RWPE2 (cell line): ENCODE data around the gene SP6.

Experiments used
- ATAC-seq: fragments of 200-7000 bp; cut with Tn5 transposase; 3 replicates; pipeline ENCODE4 v1.9.1; 2021; ENCODE audit warnings: low read depth
- DNase-seq: peaks from one replicate; pipeline ENCODE4 v3.0.0-alpha.2; 2020; ENCODE audit warnings: low spot score
- H3K27ac ChIP-seq: fragments of 450-650 bp; 2 replicates; pipeline ENCODE4 v1.5.1; 2017; ENCODE audit warnings: mild to moderate bottlenecking; ENCODE audit not compliant: poor library complexity, severe bottlenecking
- H3K27me3 ChIP-seq: fragments of 250-450 bp; sonication (Bioruptor Pico); 2 replicates; pipeline ENCODE4 v1.5.1; 2021; ENCODE audit warnings: mild to moderate bottlenecking, moderate library complexity; ENCODE audit not compliant: insufficient read depth, poor library complexity, severe bottlenecking
- H3K36me3 ChIP-seq: fragments of 250-450 bp; sonication (Bioruptor Pico); 2 replicates; pipeline ENCODE4 v1.5.1; 2020; ENCODE audit warnings: low read depth, mild to moderate bottlenecking, moderate library complexity
- H3K4me1 ChIP-seq: fragments of 250-450 bp; sonication (Bioruptor Pico); 2 replicates; pipeline ENCODE4 v1.5.1; 2021; ENCODE audit warnings: mild to moderate bottlenecking, moderate library complexity; ENCODE audit not compliant: insufficient read depth, poor library complexity, severe bottlenecking
- H3K4me3 ChIP-seq: fragments of 250-450 bp; sonication (Bioruptor Pico); 2 replicates; pipeline ENCODE4 v1.5.1; 2021; ENCODE audit warnings: mild to moderate bottlenecking, moderate library complexity; ENCODE audit not compliant: severe bottlenecking
- H3K9me3 ChIP-seq: fragments of 250-450 bp; sonication (Bioruptor Pico); 2 replicates; pipeline ENCODE4 v1.5.1; 2021; ENCODE audit warnings: mild to moderate bottlenecking, moderate library complexity; ENCODE audit not compliant: severe bottlenecking
- TF ChIP-seq, protein P1 (sequence below): fragments of 450-650 bp; IDR thresholded peaks from one replicate; pipeline ENCODE4 v1.5.1; 2017; ENCODE audit warnings: mild to moderate bottlenecking, moderate library complexity; ENCODE audit not compliant: poor library complexity, severe bottlenecking

Gene SP6

DNA sequence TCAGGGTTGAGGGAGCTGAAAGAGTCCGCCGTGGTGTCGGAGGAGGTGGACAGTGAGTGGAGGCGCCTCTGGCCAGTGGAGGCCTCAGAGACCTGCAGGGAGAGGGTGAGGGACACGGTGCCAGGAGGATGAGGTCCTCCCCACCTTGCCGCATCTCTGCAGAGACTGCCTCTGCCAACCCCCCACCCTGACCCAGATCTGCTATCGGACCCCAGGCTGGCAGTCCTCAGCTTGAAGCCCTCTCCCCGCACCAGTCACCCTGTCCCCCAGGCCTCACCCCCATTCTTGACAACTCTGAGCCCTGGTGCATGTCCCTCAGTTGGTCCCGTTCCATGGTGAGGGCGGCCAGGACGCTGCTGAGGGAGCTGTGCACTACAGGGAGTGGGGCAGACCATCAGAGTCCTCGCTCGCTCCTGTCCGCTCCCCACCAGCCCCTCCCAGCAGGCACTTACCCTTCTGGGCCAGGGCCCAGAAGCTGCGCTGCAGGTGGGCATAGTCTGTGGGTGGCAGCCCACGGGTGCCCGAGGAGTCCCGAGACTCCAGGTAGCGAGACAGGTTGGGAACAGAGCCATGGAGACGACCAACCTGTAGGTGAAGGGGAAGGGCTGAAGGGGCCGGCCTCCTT lies 34.7 kb downstream of the SP6 start:
- H3K27me3 ChIP-seq, result no peaks in the 10 kb centered on the region
- no peak for ATAC-seq
- no peaks in the 10 kb centered on the region for H3K9me3 ChIP-seq
- peaks cover 5% of the 10 kb centered on the region for H3K4me1 ChIP-seq
- H3K36me3 ChIP-seq, result peaks cover 21% of the 10 kb centered on the region
- TF ChIP-seq, protein P1, sequence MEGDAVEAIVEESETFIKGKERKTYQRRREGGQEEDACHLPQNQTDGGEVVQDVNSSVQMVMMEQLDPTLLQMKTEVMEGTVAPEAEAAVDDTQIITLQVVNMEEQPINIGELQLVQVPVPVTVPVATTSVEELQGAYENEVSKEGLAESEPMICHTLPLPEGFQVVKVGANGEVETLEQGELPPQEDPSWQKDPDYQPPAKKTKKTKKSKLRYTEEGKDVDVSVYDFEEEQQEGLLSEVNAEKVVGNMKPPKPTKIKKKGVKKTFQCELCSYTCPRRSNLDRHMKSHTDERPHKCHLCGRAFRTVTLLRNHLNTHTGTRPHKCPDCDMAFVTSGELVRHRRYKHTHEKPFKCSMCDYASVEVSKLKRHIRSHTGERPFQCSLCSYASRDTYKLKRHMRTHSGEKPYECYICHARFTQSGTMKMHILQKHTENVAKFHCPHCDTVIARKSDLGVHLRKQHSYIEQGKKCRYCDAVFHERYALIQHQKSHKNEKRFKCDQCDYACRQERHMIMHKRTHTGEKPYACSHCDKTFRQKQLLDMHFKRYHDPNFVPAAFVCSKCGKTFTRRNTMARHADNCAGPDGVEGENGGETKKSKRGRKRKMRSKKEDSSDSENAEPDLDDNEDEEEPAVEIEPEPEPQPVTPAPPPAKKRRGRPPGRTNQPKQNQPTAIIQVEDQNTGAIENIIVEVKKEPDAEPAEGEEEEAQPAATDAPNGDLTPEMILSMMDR, result no peak
- no peak overlapping the region for H3K4me3 ChIP-seq
- no peak for DNase-seq
- H3K27ac ChIP-seq, result no peak overlapping the region

- TF ChIP-seq, protein P1, result no peak
- Histone ChIP-seq H3K36me3 (peaks cover 21% of the 10 kb centered on the region), H3K4me3 (no peak overlapping the region), H3K4me1 (peaks cover 7% of the 10 kb centered on the region), H3K27ac (no peak overlapping the region), H3K27me3 (no peaks in the 10 kb centered on the region), H3K9me3 (no peaks in the 10 kb centered on the region)
- no peak for DNase-seq
- no peak for ATAC-seq
Observed at GRCh38 chr17:47815106-47815918, 35.7 kb downstream of the SP6 start.

DNA sequence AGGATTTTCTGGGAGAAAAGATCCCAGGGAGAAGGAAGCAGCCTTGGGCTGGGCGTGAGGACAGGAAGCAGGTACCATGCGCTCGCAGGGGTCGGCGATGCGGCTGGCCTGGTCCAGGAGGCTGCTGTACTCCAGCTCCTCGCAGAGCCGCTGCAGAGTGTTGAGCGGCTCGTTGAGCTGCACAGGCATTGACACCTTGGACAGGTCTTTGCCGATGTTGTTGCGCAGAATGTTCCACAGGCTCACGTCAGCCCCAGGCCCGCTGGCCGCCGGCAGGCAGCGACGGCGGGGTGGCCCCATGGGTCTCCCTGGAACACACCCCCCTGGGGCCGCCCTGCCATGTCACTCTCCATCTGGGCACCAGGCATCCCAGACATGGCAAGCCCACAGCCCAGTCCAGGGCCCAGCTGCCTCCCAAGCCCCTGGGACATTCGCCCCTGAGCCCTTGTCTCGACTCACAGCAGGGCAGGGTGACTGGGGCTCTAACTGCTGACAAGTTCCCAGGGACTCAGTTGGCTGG lies 37.4 kb downstream of the SP6 start:
- no peaks in the 10 kb centered on the region for H3K9me3 ChIP-seq
- no peak overlapping the region for H3K4me3 ChIP-seq
- peaks cover 10% of the 10 kb centered on the region for H3K4me1 ChIP-seq
- peak; percentile 55 for DNase-seq
- peaks cover 29% of the 10 kb centered on the region for H3K36me3 ChIP-seq
- no peak for ATAC-seq
- TF ChIP-seq, protein P1, result no peak
- H3K27me3 ChIP-seq, result no peaks in the 10 kb centered on the region
- H3K27ac ChIP-seq, result no peak overlapping the region

- peak; percentile 55 for DNase-seq
- Histone ChIP-seq H3K27ac (no peak overlapping the region), H3K27me3 (no peaks in the 10 kb centered on the region), H3K4me3 (no peak overlapping the region), H3K36me3 (peaks cover 29% of the 10 kb centered on the region), H3K9me3 (no peaks in the 10 kb centered on the region), H3K4me1 (peaks cover 10% of the 10 kb centered on the region)
- no peak for ATAC-seq
- TF ChIP-seq, protein P1, result no peak
Observed at GRCh38 chr17:47813077-47813476, 37.9 kb downstream of the SP6 start.
